Fibroblast of lung (primary cell): ENCODE results near the gene CDK11B. TPM values are rescaled to one million over a fixed set of nuclear protein-coding genes. Genes with fewer than 3 reads are reported as not detected.
"Not testable (repeated sequence)": the region's sequence is repeated elsewhere in the genome, so short reads cannot be mapped to it uniquely, and the experiment has no call there.

ENCODE experiments used
- DNase-seq, 2 donors: peaks; one replicate each; pipeline versions ENCODE4 v3.0.0 to v3.0.0-alpha.2; 2010; ENCODE audit warnings: low read depth in 2 of 2
- H2AFZ ChIP-seq: 2 replicates; pipeline ENCODE4 v1.5.1; 2012; ENCODE audit warnings: low read length, control low read depth, inconsistent platforms
- H3K27ac ChIP-seq: 2 replicates; pipeline ENCODE4 v1.5.1; 2011; ENCODE audit warnings: low read length, control low read depth; ENCODE audit not compliant: insufficient read depth
- H3K27me3 ChIP-seq: 2 replicates; pipeline ENCODE4 v1.5.1; 2011; ENCODE audit warnings: mild to moderate bottlenecking, low read length; ENCODE audit not compliant: control insufficient read depth, insufficient read depth
- H3K36me3 ChIP-seq: 2 replicates; pipeline ENCODE4 v1.5.1; 2011; ENCODE audit warnings: low read length; ENCODE audit not compliant: control insufficient read depth, insufficient read depth
- H3K4me1 ChIP-seq: 2 replicates; pipeline ENCODE4 v1.5.1; 2011; ENCODE audit warnings: low read length; ENCODE audit not compliant: control insufficient read depth, insufficient read depth; ENCODE audit errors: extremely low read depth
- H3K4me2 ChIP-seq: 2 replicates; pipeline ENCODE4 v1.5.1; 2011; ENCODE audit warnings: low read length, control low read depth; ENCODE audit not compliant: insufficient read depth; ENCODE audit errors: extremely low read depth
- H3K4me3 ChIP-seq, 4 experiments: fragments of 200-600 bp in 1 of 4; sonication (generic) in 1 of 4; replicated peaks in 1 of 4; 2 replicates each; pipeline ENCODE4 v1.5.1; 2011 to 2016; ENCODE audit warnings: low read length in 4 of 4, low read depth in 3 of 4, mild to moderate bottlenecking in 3 of 4, control low read depth in 2 of 4, inconsistent platforms in 1 of 4, mixed read lengths in 1 of 4; ENCODE audit not compliant: insufficient read depth in 1 of 4; ENCODE audit errors: control extremely low read depth in 1 of 4
- H3K79me2 ChIP-seq: 2 replicates; pipeline ENCODE4 v1.5.1; 2012; ENCODE audit warnings: mild to moderate bottlenecking, low read length, inconsistent platforms; ENCODE audit not compliant: control insufficient read depth, insufficient read depth
- H3K9ac ChIP-seq: 2 replicates; pipeline ENCODE4 v1.5.1; 2011; ENCODE audit warnings: mild to moderate bottlenecking, low read length, control low read depth; ENCODE audit not compliant: insufficient read depth
- H3K9me3 ChIP-seq: 2 replicates; pipeline ENCODE4 v1.5.1; 2012; ENCODE audit warnings: low read depth, low read length; ENCODE audit not compliant: control insufficient read depth, insufficient read depth
- H4K20me1 ChIP-seq: 2 replicates; pipeline ENCODE4 v1.5.1; 2011; ENCODE audit warnings: low read length; ENCODE audit not compliant: control insufficient read depth, insufficient read depth; ENCODE audit errors: extremely low read depth
- EZH2 ChIP-seq: IDR thresholded peaks from 2 replicates; pipeline ENCODE4 v1.5.1; 2012; ENCODE audit warnings: low read length, control low read depth, mild to moderate bottlenecking; ENCODE audit errors: missing control alignments
- polyA plus RNA-seq, 2 donors: library from polyadenylated mRNA; depleted of rRNA in 1 of 2; stranded (reverse) in 1 of 2; unstranded in 1 of 2; fragments of >200 nt; gene quantifications; 2 replicates each; pipeline ENCODE4 v1.2.1, GENCODE V29; 2011 to 2012; ENCODE audit warnings: missing spikeins in 1 of 2
- total RNA-seq: library from RNA; depleted of rRNA; stranded (reverse); fragments of >200 nt; gene quantifications from 2 replicates; pipeline ENCODE4 v1.2.1, GENCODE V29; 2014
- TF ChIP-seq, protein P1 (sequence below), 2 donors: IDR thresholded peaks in 1 of 2; conservative IDR thresholded peaks in 1 of 2; 1 replicate in 1 of 2; 2 replicates in 1 of 2; pipeline ENCODE4 v1.5.1; 2011 to 2012; ENCODE audit warnings: low read length in 2 of 2, control low read depth in 1 of 2, inconsistent platforms in 1 of 2, low read depth in 1 of 2, mild to moderate bottlenecking in 1 of 2

The CDK11B gene
- total and polyA plus RNA-seq, 2 donors (not counting 1 experiment from before 2014, with no cell fraction given): 2.5 to 9.7 TPM

DNA sequence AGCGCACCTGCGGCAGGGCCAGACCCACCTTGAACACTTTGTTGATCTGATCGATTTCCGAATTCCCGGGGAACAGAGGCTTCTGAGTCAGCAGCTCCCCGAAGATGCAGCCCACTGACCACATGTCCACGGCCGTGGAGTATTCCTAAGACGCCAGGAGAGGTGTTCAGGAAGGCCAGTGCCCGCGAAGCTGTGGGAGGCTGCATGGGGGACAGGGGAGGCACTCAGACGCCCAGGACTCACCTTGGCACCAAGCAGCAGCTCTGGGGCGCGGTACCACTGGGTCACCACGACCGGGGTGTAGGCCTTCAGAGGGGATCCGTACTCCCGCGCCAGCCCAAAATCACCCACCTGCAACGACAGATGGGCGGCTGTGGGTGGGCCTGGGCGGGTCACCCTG is 45.0 kb upstream of the CDK11B start:
- no peaks in the 10 kb centered on the region for H3K4me1 ChIP-seq
- H3K4me2 ChIP-seq: no peak overlapping the region
- H2AFZ ChIP-seq: no peak overlapping the region
- H3K27me3 ChIP-seq: no peaks in the 10 kb centered on the region
- no peaks in the 10 kb centered on the region for H3K79me2 ChIP-seq
- TF ChIP-seq EZH2: no peak
- TF ChIP-seq, protein P1, sequence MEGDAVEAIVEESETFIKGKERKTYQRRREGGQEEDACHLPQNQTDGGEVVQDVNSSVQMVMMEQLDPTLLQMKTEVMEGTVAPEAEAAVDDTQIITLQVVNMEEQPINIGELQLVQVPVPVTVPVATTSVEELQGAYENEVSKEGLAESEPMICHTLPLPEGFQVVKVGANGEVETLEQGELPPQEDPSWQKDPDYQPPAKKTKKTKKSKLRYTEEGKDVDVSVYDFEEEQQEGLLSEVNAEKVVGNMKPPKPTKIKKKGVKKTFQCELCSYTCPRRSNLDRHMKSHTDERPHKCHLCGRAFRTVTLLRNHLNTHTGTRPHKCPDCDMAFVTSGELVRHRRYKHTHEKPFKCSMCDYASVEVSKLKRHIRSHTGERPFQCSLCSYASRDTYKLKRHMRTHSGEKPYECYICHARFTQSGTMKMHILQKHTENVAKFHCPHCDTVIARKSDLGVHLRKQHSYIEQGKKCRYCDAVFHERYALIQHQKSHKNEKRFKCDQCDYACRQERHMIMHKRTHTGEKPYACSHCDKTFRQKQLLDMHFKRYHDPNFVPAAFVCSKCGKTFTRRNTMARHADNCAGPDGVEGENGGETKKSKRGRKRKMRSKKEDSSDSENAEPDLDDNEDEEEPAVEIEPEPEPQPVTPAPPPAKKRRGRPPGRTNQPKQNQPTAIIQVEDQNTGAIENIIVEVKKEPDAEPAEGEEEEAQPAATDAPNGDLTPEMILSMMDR (conservative IDR thresholded peaks at IDR 0.05 in 1 of 2, IDR thresholded peaks at IDR 0.05 in 1 of 2; ENCODE audit: low read depth in 1 of 2, low read length in 2 of 2): no peak
- H3K9me3 ChIP-seq: no peaks in the 10 kb centered on the region
- no peak overlapping the region for H3K9ac ChIP-seq
- H3K27ac ChIP-seq: no peak overlapping the region
- peaks cover 2% of the 10 kb centered on the region for H3K36me3 ChIP-seq
- no peak overlapping the region for H3K4me3 ChIP-seq
- H4K20me1 ChIP-seq: no peaks in the 10 kb centered on the region
- no peak for DNase-seq

DNA sequence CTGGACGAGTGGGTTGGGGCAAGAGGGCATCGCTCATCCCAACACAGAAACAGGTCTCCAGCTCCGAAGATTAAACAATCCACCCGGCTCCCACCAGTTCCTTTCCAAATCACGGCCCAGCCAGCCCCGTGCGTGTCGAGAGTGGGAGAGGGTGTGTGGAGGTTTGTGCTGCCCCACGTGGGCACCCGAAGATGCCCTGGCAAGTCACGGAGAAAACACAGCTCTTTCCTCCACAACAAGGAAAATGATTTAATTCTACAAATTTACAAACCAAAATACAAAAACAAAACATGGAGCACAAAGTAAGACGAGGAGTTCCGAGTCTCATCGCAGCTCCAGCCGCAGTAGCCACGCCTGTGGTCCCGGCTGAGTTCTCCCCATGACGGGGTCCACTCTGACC is 43.7 kb upstream of the CDK11B start:
- H3K27me3 ChIP-seq, H3K4me1 ChIP-seq, H3K4me3 ChIP-seq, H3K36me3 ChIP-seq, H3K9ac ChIP-seq, H3K9me3 ChIP-seq, DNase-seq, H3K27ac ChIP-seq, H2AFZ ChIP-seq, H3K79me2 ChIP-seq, H4K20me1 ChIP-seq, H3K4me2 ChIP-seq: not testable (repeated sequence)

DNA sequence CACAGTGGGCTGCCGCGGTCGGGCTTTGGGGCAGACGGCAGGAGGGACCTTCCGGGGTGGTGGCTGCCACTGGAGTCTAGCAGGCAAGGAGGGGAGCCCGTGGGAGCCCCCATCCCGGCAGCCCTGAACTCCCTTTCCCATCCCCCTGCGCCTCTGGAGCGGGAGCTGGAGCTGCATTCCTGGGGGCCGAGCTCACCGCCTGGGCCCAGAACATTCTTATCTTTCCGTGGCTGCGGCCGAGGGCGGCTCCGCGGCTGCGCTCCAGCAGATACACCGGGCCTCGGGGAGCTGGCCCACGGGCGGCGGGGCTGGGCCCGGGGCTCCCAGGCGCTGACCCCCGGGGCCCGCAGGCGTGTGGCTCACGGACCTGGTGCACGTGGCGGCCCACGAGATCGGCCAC is 41.8 kb upstream of the CDK11B start:
- not testable (repeated sequence) for H2AFZ ChIP-seq, DNase-seq, H3K9me3 ChIP-seq, H3K27me3 ChIP-seq, H3K4me2 ChIP-seq, H3K36me3 ChIP-seq, H3K4me1 ChIP-seq, H3K4me3 ChIP-seq, H3K9ac ChIP-seq, H4K20me1 ChIP-seq, H3K27ac ChIP-seq, H3K79me2 ChIP-seq

DNA sequence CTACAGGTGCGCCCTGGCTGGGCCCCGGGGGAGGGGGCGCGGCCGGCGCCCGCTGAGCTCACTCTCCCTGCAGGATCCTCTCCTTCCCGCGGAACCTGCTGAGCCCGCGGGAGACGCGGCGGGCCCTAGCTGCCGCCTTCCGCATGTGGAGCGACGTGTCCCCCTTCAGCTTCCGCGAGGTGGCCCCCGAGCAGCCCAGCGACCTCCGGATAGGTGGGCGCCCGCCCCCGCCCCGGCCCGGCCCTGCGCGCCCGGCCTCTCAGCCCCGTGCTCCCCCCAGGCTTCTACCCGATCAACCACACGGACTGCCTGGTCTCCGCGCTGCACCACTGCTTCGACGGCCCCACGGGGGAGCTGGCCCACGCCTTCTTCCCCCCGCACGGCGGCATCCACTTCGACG is 41.3 kb upstream of the CDK11B start:
- not testable (repeated sequence) for H3K4me1 ChIP-seq, H3K36me3 ChIP-seq, H3K27me3 ChIP-seq, H3K4me2 ChIP-seq, H3K9me3 ChIP-seq, H2AFZ ChIP-seq, H3K4me3 ChIP-seq, H3K27ac ChIP-seq, H4K20me1 ChIP-seq, H3K79me2 ChIP-seq, DNase-seq, H3K9ac ChIP-seq

DNA sequence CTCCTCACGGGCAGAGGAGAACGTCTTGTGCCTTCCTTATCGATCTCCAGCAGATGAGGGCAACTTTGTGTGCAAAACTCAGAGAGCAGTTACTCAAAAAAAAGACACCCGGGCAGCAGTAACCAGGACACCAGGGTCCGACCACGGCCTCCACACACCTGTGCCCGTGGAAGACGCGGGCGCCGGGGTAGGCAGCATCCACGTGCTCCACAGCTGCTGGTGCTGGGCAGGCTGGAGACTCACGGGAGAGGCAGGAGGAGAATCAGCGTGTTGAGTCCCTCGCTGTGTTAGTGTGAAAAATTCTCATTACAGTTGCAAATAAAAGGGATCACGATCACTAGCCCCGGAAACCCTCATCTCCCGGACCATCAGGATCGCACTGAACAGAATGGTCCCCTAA is 40.3 kb upstream of the CDK11B start:
- H3K36me3 ChIP-seq, H3K27ac ChIP-seq, H3K9me3 ChIP-seq, H4K20me1 ChIP-seq, H2AFZ ChIP-seq, H3K4me3 ChIP-seq, H3K4me1 ChIP-seq, H3K9ac ChIP-seq, H3K4me2 ChIP-seq, H3K79me2 ChIP-seq, DNase-seq, H3K27me3 ChIP-seq: not testable (repeated sequence)

DNA sequence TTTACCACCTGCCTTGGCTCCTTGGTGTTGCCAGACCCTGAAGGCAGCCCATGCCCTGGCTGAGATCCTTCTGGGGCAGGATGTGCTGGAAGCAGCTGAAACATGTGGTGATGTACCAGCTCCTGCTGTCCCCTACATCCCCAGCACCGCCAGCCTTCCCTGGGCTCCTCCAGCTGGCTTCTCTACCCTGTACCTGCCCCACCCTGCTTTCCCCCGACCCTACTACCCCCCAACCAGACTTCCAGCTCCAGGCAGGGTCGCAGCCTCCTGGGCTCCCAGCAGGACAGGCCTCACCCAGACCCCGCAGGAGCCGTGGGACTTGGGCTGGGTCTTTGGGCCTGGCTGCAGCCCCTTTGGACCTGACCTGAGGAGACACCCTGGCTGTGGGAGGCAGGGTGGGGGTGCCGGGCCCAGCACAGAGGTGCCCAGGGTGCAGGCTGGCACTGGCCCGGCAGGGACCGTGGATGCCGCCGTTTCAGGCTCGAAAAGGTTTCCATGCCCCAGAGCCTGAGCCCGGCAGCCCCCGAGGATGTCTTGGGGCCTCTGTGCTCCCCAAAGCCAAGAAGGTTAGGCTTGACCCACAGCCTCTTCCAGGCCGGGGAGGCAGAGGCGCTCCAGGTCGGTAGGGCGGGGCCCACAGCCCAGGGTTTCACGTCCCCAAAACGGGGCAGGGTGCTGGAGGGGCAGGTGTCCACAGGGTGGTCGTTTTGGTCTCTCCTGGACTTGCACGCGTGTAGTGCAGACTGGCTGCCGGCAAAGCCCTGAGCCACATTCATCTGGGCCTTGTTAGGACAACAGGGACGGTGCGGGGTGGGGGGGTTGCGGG is 38.8 kb upstream of the CDK11B start:
- H2AFZ ChIP-seq, H3K4me2 ChIP-seq, H3K27me3 ChIP-seq, H3K4me3 ChIP-seq, H3K27ac ChIP-seq, H3K4me1 ChIP-seq, H3K36me3 ChIP-seq, H3K9me3 ChIP-seq, H3K79me2 ChIP-seq, DNase-seq, H3K9ac ChIP-seq, H4K20me1 ChIP-seq: not testable (repeated sequence)
